GM19023 (cell line): ENCODE results near the gene ERBIN.
"Not testable (repeated sequence)": the region's sequence is repeated elsewhere in the genome, so short reads cannot be mapped to it uniquely, and the experiment has no call there.

Experiments used
- ATAC-seq: cut with Tn5 transposase; IDR thresholded peaks from one replicate; pipeline ENCODE4 v1.9.1; 2021; ENCODE audit warnings: mild to moderate bottlenecking, moderate library complexity; ENCODE audit not compliant: unreplicated experiment

The ERBIN gene

GRCh38 chr5:65994117-65994786 is 67.9 kb downstream of the ERBIN start:
- no peak for ATAC-seq

- no peak for ATAC-seq
Observed at GRCh38 chr5:65999061-65999723, 72.8 kb downstream of the ERBIN start.

GRCh38 chr5:66001952-66002351 is 75.6 kb downstream of the ERBIN start:
- no peak for ATAC-seq

- ATAC-seq = no peak
Observed at GRCh38 chr5:66002415-66002814, 76.0 kb downstream of the ERBIN start.

- no peak for ATAC-seq
Observed at GRCh38 chr5:66004216-66004615, 77.8 kb downstream of the ERBIN start.

GRCh38 chr5:66009277-66009676 is 82.9 kb downstream of the ERBIN start:
- no peak for ATAC-seq

- ATAC-seq = no peak
Observed at GRCh38 chr5:66010476-66010875, 84.1 kb downstream of the ERBIN start.

GRCh38 chr5:66012271-66012670 is 85.9 kb downstream of the ERBIN start:
- ATAC-seq = no peak

- no peak for ATAC-seq
Observed at GRCh38 chr5:66013397-66013796, 87.0 kb downstream of the ERBIN start.

GRCh38 chr5:66013906-66014305 is 87.5 kb downstream of the ERBIN start:
- no peak for ATAC-seq

GRCh38 chr5:66015196-66015960 is 89.0 kb downstream of the ERBIN start:
- no peak for ATAC-seq

- ATAC-seq = no peak
Observed at GRCh38 chr5:66021585-66021984, 95.2 kb downstream of the ERBIN start.

GRCh38 chr5:66039296-66039695 is 112.9 kb downstream of the ERBIN start:
- no peak for ATAC-seq

- ATAC-seq = no peak
Observed at GRCh38 chr5:66039701-66040100, 113.3 kb downstream of the ERBIN start.

GRCh38 chr5:66041627-66042026 is 115.3 kb downstream of the ERBIN start:
- ATAC-seq = no peak

- ATAC-seq = no peak
Observed at GRCh38 chr5:66057239-66057638, 130.9 kb downstream of the ERBIN start.

- not testable (repeated sequence) for ATAC-seq
Observed at GRCh38 chr5:66061320-66061719, 134.9 kb downstream of the ERBIN start.

- ATAC-seq = not testable (repeated sequence)
Observed at GRCh38 chr5:66063061-66063460, 136.7 kb downstream of the ERBIN start.

GRCh38 chr5:66066826-66067225 is 140.5 kb downstream of the ERBIN start:
- ATAC-seq = no peak

- ATAC-seq = no peak
Observed at GRCh38 chr5:66072031-66072430, 145.7 kb downstream of the ERBIN start.

GRCh38 chr5:66074901-66075300 is 148.5 kb downstream of the ERBIN start:
- no peak for ATAC-seq

- no peak for ATAC-seq
Observed at GRCh38 chr5:66080664-66081063, 154.3 kb downstream of the ERBIN start.
